ENCODE measurements around the gene RNF135.
"Not testable (repeated sequence)": the region's sequence is repeated elsewhere in the genome, so short reads cannot be mapped to it uniquely, and the experiment has no call there.

RNF135 gene

GRCh38 chr17:31004160-31004559, 33.3 kb downstream of the RNF135 start:
- no peak for DNase-seq

DNA sequence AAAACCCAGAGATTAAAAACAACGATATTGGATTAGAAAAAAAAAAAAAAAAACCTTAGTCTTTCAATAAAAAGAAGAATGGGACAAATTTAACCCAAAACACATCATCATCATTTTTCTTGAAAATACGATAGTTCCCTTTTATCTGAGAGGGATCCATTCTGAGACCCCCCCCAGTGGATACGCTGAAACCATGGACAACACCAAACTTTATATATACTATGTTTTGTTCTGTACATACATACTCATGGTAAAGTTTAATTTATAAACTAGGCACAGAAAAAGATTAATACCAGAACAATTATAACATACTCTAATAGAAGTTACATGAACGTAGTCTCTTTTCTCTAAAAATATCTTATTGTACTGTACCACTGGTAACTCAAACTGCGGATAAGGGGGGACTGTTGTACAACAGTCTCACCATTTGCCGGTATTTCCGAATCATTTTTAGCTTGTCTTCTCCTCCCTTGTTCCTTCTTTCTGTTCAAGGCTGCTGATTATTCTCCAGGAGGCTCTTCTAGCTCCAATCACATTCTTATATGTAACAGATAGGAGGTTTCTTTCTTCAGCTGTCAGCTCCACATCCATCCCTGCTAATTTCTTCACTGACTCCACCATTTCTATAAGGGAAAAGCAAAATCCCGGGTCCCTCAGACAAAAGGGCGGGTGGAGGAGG, 37.0 kb downstream of the RNF135 start:
- no peak for DNase-seq

GRCh38 chr17:31008374-31009041, 37.7 kb downstream of the RNF135 start:
- DNase-seq = no peak

- DNase-seq = not testable (repeated sequence)
These were observed 38.3 kb downstream of the RNF135 start for GRCh38 chr17:31009042-31009702.

- not testable (repeated sequence) for DNase-seq
These were observed 39.2 kb downstream of the RNF135 start for GRCh38 chr17:31010014-31010413.

- no peak for DNase-seq
These were observed 43.0 kb downstream of the RNF135 start for GRCh38 chr17:31013844-31014243.

DNA sequence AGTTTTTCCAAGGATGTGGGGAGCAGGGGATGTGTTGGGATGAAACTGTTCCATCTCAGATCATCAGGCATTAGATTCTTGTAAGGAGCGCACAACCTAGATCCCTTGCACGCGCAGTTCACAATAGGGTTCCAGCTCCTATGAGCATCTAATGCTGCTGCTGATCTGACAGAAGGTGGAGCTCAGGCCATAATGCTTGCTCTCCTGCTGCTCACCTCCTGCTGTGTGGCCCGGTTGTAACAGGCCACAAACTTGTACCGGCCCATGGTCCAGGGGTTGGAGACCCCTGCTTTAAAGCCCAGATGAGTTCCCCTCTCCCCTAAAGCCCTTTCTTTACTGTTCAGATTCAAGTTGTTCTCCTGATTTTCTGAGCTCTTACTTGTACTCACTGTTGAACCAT, 44.8 kb downstream of the RNF135 start:
- DNase-seq = no peak

- DNase-seq = no peak
These were observed 48.2 kb downstream of the RNF135 start for GRCh38 chr17:31019004-31019403.

DNA sequence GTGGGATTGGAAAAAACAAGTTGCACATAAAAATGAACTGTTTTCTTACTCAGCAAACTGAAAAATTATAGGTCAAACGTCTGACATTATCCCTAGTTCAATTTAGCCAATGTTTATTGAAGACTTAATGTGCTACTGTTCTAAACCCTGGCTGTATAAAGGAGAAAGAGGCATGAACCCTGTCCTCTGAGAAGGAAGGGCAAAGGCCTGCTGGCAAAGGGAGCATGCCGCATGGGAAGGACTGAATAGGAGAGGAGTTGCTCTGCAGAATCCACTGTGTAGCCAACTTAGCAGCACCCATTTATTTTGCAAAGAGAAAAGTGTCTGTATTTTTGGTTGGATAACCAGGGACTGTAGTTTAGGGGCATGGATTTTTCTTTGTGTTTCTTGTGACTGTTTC, 52.3 kb downstream of the RNF135 start:
- DNase-seq = not testable (repeated sequence)

DNA sequence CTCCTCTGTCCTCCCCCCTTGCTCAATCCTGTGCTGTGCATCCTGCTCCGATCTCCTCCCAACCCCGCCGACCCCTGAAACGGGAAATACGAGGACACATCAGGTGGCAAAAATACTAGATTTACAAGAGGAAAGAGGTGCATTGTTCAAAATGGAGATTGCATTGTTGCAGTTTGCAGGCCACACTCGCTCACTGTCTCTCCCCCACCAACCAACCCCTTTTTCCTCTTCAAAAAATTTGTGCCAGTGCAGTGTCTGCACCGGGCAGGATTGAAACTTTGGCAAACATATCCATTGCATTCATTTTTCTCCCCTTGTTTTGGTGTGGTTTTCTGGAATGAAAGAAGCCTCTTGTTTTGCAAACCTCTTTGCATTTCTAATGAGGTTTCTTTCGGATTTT, 61.0 kb downstream of the RNF135 start:
- no peak for DNase-seq

- not testable (repeated sequence) for DNase-seq
These were observed 64.8 kb downstream of the RNF135 start for GRCh38 chr17:31035611-31036010.

DNA sequence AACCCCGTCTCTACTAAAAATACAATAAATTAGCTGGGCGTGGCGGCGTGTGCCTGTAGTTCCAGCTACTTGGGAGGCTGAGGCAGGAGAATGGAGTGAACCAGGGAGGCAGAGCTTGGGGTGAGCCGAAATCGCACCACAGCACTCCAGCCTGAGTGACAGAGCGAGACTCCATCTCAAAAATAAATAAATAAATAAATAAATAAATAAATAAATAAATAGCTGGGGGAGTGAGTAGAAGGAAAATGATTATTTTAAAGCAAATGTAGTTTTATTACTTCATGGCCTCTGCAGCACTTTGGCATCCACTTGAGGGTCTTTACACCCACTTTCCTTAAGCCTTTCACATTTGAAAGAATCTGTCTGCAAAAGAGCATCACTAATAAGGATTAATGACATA, 70.0 kb downstream of the RNF135 start:
- DNase-seq = not testable (repeated sequence)

- DNase-seq = not testable (repeated sequence)
These were observed 71.5 kb downstream of the RNF135 start for GRCh38 chr17:31042378-31042777.

DNA sequence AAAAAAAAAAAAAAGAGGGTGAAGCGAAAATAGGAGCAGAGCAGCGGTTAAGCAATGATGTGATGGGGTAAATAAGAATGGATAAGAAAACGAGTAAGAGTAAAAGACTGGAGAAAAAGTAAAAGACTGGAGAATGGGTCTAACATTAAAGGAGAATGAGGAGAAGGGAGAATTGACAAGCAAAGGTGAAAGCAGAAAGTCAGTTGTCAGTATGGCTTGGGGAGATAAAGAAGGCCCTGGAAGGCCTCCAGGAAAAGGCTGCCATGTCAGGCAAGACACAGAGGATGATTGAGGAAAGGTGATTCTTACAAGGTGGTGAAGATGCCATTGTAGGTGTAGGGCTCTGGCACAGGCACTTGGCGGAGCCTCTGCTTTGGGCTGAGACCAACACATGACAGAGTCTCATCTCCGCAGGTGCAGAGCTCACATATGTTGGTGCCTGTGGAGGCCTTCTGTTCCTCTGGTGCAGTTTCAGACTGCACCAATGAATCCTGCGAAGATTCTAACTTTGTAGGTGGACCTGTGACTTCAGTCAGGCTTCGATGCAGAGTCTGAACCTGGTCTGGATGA, 76.1 kb downstream of the RNF135 start:
- not testable (repeated sequence) for DNase-seq

DNA sequence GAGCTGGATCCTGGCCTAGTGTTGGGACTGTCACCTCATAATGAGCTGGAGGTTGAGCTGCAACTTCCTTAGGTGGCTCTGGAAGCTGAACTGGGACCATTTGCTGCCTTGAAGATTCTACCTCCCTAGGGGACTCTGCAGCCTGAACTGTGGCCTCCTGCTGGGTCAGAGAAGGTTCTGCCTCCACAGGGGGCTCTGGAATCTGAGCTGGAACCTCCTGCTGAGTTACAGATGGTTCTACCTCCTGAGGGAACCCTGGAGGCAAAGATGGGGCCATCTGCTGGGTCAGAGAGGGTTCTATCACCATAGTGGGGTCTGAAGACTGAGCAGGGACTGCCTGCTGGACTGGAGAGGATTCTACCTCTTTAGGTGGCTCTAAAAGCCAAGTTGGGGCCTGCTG, 77.3 kb downstream of the RNF135 start:
- no peak for DNase-seq

- DNase-seq = no peak
These were observed 77.9 kb downstream of the RNF135 start for GRCh38 chr17:31048780-31049179.
